Fibroblast of lung (primary cell): ENCODE data around the gene ALPK3. TPM values are rescaled to one million over a fixed set of nuclear protein-coding genes. Genes with fewer than 3 reads are reported as not detected.

Experiments used
- DNase-seq, 2 donors: peaks; one replicate each; pipeline versions ENCODE4 v3.0.0 to v3.0.0-alpha.2; 2010; ENCODE audit warnings: low read depth in 2 of 2
- H2AFZ ChIP-seq: 2 replicates; pipeline ENCODE4 v1.5.1; 2012; ENCODE audit warnings: low read length, control low read depth, inconsistent platforms
- H3K27ac ChIP-seq: 2 replicates; pipeline ENCODE4 v1.5.1; 2011; ENCODE audit warnings: low read length, control low read depth; ENCODE audit not compliant: insufficient read depth
- H3K27me3 ChIP-seq: 2 replicates; pipeline ENCODE4 v1.5.1; 2011; ENCODE audit warnings: mild to moderate bottlenecking, low read length; ENCODE audit not compliant: control insufficient read depth, insufficient read depth
- H3K36me3 ChIP-seq: 2 replicates; pipeline ENCODE4 v1.5.1; 2011; ENCODE audit warnings: low read length; ENCODE audit not compliant: control insufficient read depth, insufficient read depth
- H3K4me1 ChIP-seq: 2 replicates; pipeline ENCODE4 v1.5.1; 2011; ENCODE audit warnings: low read length; ENCODE audit not compliant: control insufficient read depth, insufficient read depth; ENCODE audit errors: extremely low read depth
- H3K4me2 ChIP-seq: 2 replicates; pipeline ENCODE4 v1.5.1; 2011; ENCODE audit warnings: low read length, control low read depth; ENCODE audit not compliant: insufficient read depth; ENCODE audit errors: extremely low read depth
- H3K4me3 ChIP-seq, 4 experiments: fragments of 200-600 bp in 1 of 4; sonication (generic) in 1 of 4; replicated peaks in 1 of 4; 2 replicates each; pipeline ENCODE4 v1.5.1; 2011 to 2016; ENCODE audit warnings: low read length in 4 of 4, low read depth in 3 of 4, mild to moderate bottlenecking in 3 of 4, control low read depth in 2 of 4, inconsistent platforms in 1 of 4, mixed read lengths in 1 of 4; ENCODE audit not compliant: insufficient read depth in 1 of 4; ENCODE audit errors: control extremely low read depth in 1 of 4
- H3K79me2 ChIP-seq: 2 replicates; pipeline ENCODE4 v1.5.1; 2012; ENCODE audit warnings: mild to moderate bottlenecking, low read length, inconsistent platforms; ENCODE audit not compliant: control insufficient read depth, insufficient read depth
- H3K9ac ChIP-seq: 2 replicates; pipeline ENCODE4 v1.5.1; 2011; ENCODE audit warnings: mild to moderate bottlenecking, low read length, control low read depth; ENCODE audit not compliant: insufficient read depth
- H3K9me3 ChIP-seq: 2 replicates; pipeline ENCODE4 v1.5.1; 2012; ENCODE audit warnings: low read depth, low read length; ENCODE audit not compliant: control insufficient read depth, insufficient read depth
- H4K20me1 ChIP-seq: 2 replicates; pipeline ENCODE4 v1.5.1; 2011; ENCODE audit warnings: low read length; ENCODE audit not compliant: control insufficient read depth, insufficient read depth; ENCODE audit errors: extremely low read depth
- EZH2 ChIP-seq: IDR thresholded peaks from 2 replicates; pipeline ENCODE4 v1.5.1; 2012; ENCODE audit warnings: low read length, control low read depth, mild to moderate bottlenecking; ENCODE audit errors: missing control alignments
- polyA plus RNA-seq, 2 donors: library from polyadenylated mRNA; depleted of rRNA in 1 of 2; stranded (reverse) in 1 of 2; unstranded in 1 of 2; fragments of >200 nt; gene quantifications; 2 replicates each; pipeline ENCODE4 v1.2.1, GENCODE V29; 2011 to 2012; ENCODE audit warnings: missing spikeins in 1 of 2
- total RNA-seq: library from RNA; depleted of rRNA; stranded (reverse); fragments of >200 nt; gene quantifications from 2 replicates; pipeline ENCODE4 v1.2.1, GENCODE V29; 2014
- TF ChIP-seq, protein P1 (sequence below), 2 donors: IDR thresholded peaks in 1 of 2; conservative IDR thresholded peaks in 1 of 2; 1 replicate in 1 of 2; 2 replicates in 1 of 2; pipeline ENCODE4 v1.5.1; 2011 to 2012; ENCODE audit warnings: low read length in 2 of 2, control low read depth in 1 of 2, inconsistent platforms in 1 of 2, low read depth in 1 of 2, mild to moderate bottlenecking in 1 of 2

Gene ALPK3
- total and polyA plus RNA-seq, 2 donors (not counting 1 experiment from before 2014, with no cell fraction given): 0.03 to 0.50 TPM

DNA sequence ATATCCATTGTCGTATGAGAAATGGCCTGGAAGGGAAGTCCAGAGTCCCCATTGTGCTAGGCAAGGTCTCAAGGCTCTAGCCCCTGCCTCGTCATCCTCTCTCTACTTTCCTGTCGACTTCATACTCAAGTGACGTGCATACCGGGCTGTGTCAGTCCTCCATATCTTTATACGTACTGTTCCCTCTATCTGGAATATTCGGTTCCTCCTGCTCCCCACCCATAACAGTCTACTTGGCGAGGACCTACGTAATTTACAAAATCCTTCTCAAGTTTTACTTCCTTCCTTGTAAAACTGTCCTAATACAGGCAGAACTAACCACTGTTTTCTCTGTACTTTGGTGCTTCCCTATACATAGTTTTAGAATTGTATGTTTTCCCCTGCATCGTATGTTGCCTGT lies 2.2 kb upstream of the ALPK3 start:
- H3K4me3 ChIP-seq: no peak overlapping the region
- no peak overlapping the region for H2AFZ ChIP-seq
- H3K9ac ChIP-seq: no peak overlapping the region
- no peak for TF ChIP-seq EZH2
- TF ChIP-seq, protein P1, sequence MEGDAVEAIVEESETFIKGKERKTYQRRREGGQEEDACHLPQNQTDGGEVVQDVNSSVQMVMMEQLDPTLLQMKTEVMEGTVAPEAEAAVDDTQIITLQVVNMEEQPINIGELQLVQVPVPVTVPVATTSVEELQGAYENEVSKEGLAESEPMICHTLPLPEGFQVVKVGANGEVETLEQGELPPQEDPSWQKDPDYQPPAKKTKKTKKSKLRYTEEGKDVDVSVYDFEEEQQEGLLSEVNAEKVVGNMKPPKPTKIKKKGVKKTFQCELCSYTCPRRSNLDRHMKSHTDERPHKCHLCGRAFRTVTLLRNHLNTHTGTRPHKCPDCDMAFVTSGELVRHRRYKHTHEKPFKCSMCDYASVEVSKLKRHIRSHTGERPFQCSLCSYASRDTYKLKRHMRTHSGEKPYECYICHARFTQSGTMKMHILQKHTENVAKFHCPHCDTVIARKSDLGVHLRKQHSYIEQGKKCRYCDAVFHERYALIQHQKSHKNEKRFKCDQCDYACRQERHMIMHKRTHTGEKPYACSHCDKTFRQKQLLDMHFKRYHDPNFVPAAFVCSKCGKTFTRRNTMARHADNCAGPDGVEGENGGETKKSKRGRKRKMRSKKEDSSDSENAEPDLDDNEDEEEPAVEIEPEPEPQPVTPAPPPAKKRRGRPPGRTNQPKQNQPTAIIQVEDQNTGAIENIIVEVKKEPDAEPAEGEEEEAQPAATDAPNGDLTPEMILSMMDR (conservative IDR thresholded peaks at IDR 0.05 in 1 of 2, IDR thresholded peaks at IDR 0.05 in 1 of 2; ENCODE audit: low read depth in 1 of 2, low read length in 2 of 2): no peak
- no peaks in the 10 kb centered on the region for H3K9me3 ChIP-seq
- H3K4me2 ChIP-seq: no peak overlapping the region
- no peaks in the 10 kb centered on the region for H4K20me1 ChIP-seq
- H3K79me2 ChIP-seq: no peaks in the 10 kb centered on the region
- H3K27ac ChIP-seq: no peak overlapping the region
- DNase-seq: no peak
- no peaks in the 10 kb centered on the region for H3K4me1 ChIP-seq
- no peaks in the 10 kb centered on the region for H3K36me3 ChIP-seq
- H3K27me3 ChIP-seq: peaks cover 3% of the 10 kb centered on the region

DNA sequence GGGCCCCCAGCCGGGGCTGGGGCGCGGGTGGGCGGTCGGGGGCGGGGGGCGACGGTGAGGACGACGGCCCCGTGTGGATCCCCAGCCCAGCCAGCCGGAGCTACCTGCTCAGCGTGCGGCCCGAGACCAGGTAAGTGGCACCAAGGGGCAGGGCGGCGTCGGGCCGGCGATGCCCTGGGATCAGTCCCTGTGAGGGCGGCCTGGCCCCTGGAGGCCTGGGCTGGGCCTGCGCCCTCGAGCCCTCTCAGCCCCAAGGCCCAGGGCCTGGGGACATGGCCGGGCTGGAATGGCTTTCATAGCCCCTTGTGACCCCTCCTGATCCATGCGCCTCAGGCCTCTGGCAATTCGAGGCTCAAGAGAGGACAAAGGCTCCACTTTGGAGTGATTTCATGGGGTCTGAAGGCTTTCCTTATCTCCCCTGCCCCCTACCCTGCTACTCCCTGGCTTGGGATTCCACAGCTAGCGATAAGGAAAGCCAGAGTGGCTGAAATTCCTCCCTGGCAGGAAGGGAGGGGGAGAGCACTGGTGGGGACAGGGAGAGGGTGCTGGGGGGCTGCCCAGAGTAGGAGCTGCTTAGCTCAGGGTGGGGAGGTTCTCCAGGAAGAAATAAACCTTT lies 418 bp downstream of the ALPK3 start:
- no peak overlapping the region for H3K27ac ChIP-seq
- H3K4me3 ChIP-seq: no peak overlapping the region
- no peaks in the 10 kb centered on the region for H4K20me1 ChIP-seq
- H3K4me2 ChIP-seq: no peak overlapping the region
- no peaks in the 10 kb centered on the region for H3K79me2 ChIP-seq
- H3K9me3 ChIP-seq: no peaks in the 10 kb centered on the region
- H3K9ac ChIP-seq: no peak overlapping the region
- H2AFZ ChIP-seq: no peak overlapping the region
- H3K4me1 ChIP-seq: no peaks in the 10 kb centered on the region
- TF ChIP-seq EZH2: no peak
- TF ChIP-seq, protein P1 (conservative IDR thresholded peaks at IDR 0.05 in 1 of 2, IDR thresholded peaks at IDR 0.05 in 1 of 2; ENCODE audit: low read depth in 1 of 2, low read length in 2 of 2): no peak
- H3K36me3 ChIP-seq: no peaks in the 10 kb centered on the region
- peaks cover 6% of the 10 kb centered on the region for H3K27me3 ChIP-seq
- peak in 1 of 2 donors; percentile 26 for DNase-seq

DNA sequence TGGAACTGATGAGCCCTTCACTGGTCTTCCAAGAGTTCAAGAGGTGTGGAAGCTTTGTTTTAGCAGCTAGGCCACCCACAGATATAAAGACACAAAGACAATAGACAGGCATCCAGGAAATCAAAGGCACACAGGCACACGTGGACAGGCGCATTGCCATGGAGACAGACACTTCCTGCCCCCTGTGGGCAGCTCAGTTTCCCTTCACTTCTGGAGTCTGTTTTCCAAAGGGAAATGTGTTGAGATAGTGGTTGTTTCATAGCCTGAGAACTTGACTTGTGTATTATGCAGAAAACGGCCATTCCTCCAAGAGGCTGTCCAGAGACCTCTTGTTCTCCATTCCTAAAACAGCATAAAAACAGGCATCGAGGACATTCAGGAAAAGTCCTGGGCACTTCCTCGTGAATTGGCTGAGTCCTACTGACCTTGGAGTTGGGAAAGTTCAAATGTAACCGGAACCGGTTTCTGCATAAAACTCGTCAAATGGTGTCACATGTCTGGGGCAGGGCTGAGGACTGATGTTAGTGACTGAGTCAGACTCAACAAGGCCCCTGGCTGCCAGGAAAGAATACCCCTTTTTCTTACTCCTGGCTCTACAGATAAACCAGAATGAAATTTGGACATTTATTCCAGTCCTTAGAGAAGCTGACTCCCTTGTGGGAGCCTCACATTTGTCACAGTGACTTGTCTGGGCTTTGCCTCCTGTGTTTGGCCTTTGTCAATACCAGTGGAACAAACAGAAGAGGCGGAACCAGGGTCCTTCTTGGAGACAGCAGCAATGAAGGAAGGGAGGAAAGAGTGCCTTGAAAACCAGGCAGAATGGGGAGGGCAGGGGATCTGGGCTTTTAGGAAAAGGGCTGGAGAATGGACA lies 1.3 kb downstream of the ALPK3 start:
- no peak overlapping the region for H3K27ac ChIP-seq
- no peaks in the 10 kb centered on the region for H4K20me1 ChIP-seq
- H3K4me1 ChIP-seq: no peaks in the 10 kb centered on the region
- no peak overlapping the region for H3K9ac ChIP-seq
- TF ChIP-seq, protein P1 (conservative IDR thresholded peaks at IDR 0.05 in 1 of 2, IDR thresholded peaks at IDR 0.05 in 1 of 2; ENCODE audit: low read depth in 1 of 2, low read length in 2 of 2): peak in 1 of 2 donors; percentile 6
- no peak for TF ChIP-seq EZH2
- H3K79me2 ChIP-seq: no peaks in the 10 kb centered on the region
- H3K27me3 ChIP-seq: peaks cover 7% of the 10 kb centered on the region
- H3K9me3 ChIP-seq: no peaks in the 10 kb centered on the region
- H3K4me3 ChIP-seq: no peak overlapping the region
- no peak overlapping the region for H2AFZ ChIP-seq
- H3K4me2 ChIP-seq: no peak overlapping the region
- DNase-seq: peak; percentile 17 to 39
- H3K36me3 ChIP-seq: no peaks in the 10 kb centered on the region
